T1000 (cell line): ENCODE data around the gene CLUH.
"Not testable (repeated sequence)": the region's sequence is repeated elsewhere in the genome, so short reads cannot be mapped to it uniquely, and the experiment has no call there.

Experiments
- DNase-seq: peaks from one replicate; lab custom pipeline; 2025; ENCODE audit warnings: mixed read lengths; lab: John Stamatoyannopoulos, UW

Gene CLUH

DNA sequence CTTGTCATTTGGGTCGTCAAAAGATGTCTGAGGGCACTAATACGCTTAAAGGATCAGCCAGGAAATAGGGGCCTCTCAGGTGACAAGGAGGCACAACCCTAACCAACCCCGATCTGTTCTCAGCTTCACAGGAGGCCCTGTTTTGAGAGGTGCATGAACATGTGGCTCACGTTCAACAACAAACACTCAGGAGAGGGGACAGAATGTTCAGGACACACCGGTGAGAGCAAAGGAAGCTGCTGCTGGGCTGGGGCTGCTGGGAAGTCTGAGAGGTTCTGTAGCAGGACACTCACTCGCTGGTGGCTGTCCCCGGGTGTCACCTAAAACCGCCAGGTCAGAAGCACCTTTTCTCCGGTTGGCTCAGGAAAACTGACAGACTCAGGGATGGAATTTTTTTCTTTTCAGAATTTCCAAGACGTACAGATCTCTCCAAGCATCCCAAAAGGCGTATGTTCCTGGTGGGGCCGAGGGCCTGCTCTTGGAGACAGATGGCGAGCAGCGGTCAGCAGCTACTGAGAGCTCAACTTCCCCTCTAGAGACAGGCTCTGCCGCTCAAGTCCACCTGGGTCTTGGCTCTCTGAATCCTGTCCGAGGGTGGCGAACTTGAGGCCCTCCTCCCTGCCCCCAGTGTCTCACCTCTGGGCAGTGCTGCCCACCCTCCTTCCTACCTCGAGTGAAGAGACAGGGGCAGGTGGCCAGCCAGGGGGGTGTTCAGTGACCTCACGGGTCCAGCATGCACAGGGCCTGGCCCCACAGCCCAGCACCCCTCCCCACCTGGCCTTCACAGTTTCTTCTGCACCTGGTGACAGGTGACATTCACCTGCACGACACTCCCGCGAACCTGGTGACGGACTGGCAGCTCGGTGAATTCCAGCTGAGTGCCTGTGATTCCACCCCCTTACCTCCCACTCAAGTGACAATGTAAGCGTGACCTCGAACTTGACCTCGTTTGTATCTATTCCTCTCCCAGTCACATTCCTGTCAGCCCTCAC, 22.9 kb downstream of the CLUH start:
- no peak for DNase-seq

GRCh38 chr17:2687074-2687418, 24.5 kb downstream of the CLUH start:
- no peak for DNase-seq

DNA sequence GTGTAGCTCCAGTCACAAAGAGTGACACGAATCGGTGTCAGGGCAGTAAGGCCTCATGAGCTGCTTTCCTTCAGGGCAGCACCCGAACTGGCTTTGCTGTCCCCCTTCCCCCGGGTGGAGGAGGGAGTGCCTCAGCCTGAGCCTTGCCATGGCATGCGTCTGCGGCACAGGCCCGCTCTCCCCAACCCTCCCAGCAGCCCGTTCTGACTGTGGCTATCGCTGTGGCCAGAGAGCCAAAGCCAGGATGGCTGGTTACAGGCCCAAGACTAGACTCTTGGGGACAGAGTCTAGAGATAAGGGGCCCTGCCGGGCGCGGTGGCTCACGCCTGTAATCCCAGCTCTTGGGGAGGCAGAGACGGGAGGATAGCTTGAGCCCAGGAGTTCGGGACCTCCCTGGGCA, 25.9 kb downstream of the CLUH start:
- DNase-seq, result no peak

- DNase-seq, result no peak
Observed at GRCh38 chr17:2684549-2684948, 27.0 kb downstream of the CLUH start.

- DNase-seq, result no peak
Observed at GRCh38 chr17:2683912-2684311, 27.7 kb downstream of the CLUH start.

DNA sequence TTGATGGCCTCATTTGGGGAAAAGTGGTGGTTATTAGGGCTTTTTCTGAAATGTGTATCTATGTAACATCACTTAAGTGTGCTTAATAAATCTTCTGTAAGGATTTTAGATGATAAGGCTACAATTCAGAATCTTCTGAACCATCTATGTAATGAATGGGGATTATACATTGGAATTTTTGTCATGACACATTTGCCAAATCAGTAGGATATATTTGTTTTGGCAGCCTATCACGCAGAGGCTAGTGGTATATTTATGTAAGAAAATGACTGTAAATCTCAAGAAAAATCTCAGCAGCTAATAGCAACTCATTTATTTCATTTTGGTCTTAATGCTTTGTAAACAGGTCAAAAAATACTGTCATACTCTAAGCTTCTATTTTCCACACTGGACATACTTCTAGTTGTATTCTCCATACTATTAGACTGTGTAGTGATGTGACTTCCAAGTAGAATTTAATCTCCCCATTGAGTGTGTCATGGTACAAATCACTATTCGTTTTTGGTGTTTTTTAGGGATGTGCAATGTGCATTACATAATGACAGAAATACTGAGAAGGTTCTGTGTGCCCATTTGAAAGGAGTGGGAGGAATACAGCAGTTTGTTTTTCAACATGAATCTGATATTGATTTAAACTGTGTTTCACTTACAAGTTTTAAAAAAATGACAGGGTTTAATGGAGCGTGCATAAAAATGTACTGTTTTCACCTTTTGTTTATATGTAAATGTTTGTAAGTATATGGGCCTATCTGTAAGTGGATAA, 29.2 kb downstream of the CLUH start:
- DNase-seq, result no peak

DNA sequence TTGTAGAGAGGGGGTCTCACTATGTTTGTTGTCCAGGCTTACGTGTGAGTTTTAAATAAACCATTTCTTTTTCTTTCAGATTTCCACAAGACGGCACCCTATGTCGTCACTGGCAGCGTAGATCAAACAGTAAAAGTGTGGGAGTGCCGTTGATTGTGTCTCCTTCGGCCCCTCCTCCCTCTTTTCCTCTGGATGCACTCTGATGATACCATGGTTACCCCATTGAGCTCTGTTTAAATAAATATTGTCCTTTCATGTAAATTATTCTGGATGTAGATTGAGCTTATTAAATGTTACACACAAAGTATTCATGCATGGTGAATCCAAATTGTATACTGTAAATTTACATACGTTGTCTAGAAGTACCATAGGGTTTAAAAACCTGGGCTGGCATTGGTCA, 29.9 kb downstream of the CLUH start:
- DNase-seq, result no peak

DNA sequence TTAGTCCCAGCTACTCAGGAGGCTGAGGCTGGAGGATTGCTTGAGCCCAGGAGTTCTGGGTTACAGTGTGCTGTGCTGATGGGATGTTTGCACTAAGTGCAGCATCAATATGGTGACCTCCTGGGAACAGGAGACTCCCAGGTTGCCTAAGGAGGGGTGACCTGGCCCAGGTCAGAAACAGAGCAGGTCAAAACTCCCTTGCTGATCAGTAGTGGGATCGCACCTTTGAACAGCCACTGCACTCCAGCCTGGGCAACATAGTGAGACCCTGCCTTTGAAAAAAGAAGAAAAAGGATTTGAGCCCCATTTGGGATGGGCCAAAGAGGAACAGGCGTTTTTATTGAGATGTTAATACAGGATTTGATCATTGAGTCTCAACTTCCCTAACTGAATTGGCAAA, 30.6 kb downstream of the CLUH start:
- no peak for DNase-seq

GRCh38 chr17:2679247-2679646, 32.3 kb downstream of the CLUH start:
- DNase-seq, result not testable (repeated sequence)

GRCh38 chr17:2672026-2672425, 39.5 kb downstream of the CLUH start:
- no peak for DNase-seq

GRCh38 chr17:2660410-2660809, 51.2 kb downstream of the CLUH start:
- DNase-seq, result not testable (repeated sequence)

GRCh38 chr17:2659337-2659736, 52.2 kb downstream of the CLUH start:
- peak; percentile 37 for DNase-seq

- no peak for DNase-seq
Observed at GRCh38 chr17:2656283-2656682, 55.3 kb downstream of the CLUH start.

DNA sequence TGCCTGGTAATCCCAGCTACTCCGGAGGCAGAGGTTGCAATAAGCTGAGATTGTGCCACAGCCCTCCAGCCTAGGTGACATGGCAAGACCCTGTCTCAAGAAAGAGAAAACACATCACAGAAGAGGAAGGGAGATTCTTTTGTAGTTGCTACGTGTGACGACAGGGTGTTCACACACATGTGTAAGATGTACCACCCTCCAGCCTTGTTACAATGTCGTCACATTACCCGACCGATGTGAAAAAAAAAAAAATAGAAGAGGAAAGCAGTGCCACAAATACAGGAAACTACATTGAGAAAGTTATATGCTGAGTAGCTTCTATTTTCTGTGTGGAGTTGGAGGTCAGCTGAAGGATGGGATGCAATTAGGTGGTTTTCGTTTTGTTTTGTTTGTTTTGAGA, 56.0 kb downstream of the CLUH start:
- no peak for DNase-seq

DNA sequence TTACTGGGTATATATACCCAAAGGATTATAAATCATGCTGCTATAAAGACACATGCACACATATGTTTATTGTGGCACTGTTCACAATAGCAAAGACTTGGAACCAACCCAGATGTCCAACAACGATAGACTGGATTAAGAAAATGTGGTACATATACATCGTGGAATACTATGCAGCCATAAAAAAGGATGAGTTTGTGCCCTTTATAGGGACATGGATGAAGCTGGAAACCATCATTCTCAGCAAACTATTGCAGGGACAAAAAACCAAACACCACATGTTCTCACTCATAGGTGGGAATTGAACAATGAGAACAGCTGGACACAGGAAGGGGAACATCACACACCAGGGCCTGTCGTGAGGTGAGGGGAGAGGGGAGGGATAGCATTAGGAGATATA, 58.7 kb downstream of the CLUH start:
- not testable (repeated sequence) for DNase-seq

DNA sequence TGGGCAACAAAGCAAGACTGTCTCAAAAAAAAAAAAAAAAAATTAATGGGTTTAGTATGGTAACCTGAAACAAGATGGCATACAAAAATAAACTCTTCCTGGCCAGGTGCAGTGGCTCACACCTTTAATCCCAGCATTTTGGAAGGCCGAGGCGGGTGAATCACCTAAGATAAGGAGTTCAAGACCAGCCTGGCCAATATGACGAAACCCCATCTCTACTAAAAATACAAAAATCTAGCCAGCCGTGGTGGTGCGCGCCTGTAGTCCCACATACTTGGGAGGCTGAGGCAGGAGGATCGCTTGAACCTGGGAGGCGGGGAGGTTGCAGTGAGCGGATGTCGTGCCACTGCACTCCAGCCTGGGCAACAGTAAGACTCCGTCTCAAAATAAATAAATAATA, 62.4 kb downstream of the CLUH start:
- no peak for DNase-seq

DNA sequence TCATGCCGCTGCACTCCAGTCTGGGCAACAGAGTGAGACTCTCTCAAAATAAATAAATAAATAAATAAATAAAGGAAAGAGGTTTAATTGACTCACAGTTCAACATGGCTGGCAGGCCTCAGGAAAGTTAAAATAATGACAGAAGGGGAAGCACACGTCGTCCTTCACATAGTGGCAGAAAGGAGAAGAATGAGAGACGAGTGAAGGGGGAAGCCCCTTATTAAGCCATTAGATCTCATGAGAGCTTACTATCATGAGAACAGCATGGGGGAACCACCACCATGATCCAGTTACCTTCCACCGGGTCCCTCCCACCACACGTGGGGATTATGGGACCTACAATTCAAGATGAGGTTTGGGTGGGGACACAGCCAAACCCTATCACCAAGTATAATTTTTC, 63.6 kb downstream of the CLUH start:
- DNase-seq, result no peak

DNA sequence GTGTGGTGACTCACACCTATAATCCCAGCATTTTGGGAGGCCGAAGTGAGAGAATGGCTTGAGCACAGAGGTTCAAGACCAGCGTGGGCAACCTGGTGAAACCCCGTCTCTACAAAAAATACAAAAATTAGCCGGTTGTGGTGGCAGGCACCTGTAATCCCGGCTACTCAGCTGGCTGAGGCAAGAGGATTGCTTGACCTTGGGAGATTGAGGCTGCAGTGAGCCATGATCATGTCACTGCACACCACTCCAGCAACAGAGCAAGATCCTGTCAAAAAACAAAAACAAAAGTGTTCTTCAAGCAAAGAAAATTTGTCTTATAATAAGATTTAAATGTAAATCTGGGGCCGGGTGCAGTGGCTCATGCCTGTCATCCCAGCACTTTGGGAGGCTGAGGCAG, 66.6 kb downstream of the CLUH start:
- DNase-seq, result no peak
